ENCODE data around the gene DCTN3. TPM values are rescaled to one million over a fixed set of nuclear protein-coding genes. Genes with fewer than 3 reads are reported as not detected.

The DCTN3 gene
- total and polyA plus RNA-seq, 2 donors: 87.8 to 97.1 TPM

DNA sequence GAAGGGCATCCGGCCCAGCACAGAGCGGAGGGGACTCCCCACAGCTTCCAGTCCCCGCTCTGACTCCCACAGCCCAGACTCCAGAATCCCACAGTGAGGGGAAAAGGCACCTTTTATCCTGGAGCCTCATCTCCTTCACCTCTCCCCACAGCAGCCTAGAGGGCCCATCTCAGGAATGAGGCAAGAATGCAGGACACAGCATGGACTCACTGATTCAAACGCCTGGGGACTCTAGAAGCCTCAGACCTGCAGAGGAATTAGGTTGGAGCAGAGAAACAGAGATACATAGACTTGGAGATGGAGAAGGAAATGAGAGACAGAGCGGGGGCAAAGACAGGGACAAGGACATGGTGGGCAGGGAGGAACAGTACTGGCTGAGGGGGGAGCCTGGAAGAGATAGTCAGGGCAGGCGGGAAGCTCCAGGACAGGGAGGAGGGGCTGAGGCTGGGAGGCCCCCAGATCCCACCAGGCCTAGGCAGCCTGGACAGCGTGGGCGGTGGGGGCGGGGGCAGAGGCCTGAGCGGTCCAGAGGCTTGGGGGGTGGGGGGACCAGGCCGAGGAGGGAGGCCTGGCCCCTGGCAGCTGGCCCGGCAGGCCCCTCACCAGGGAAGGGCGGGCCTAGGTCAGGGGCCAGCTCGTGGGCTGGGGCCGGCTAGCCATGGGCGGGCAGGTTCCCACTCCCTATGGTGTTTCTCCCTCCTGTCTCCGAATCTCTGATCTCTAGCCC is 46.5 kb downstream of the DCTN3 start:
- Histone ChIP-seq H3K36me3 (ENCODE audit: control insufficient read depth in 2 of 2, insufficient read depth in 2 of 2, low read length in 1 of 2) (no peaks in the 10 kb centered on the region), H3K27ac (ENCODE audit: low read depth in 1 of 2, low read length in 1 of 2) (no peak overlapping the region), H3K9me3 (ENCODE audit: control insufficient read depth in 2 of 2, insufficient read depth in 1 of 2, low read length in 1 of 2) (no peaks in the 10 kb centered on the region), H3K4me1 (ENCODE audit: control insufficient read depth in 2 of 2, insufficient read depth in 2 of 2, low read length in 2 of 2) (peaks cover 0 to 2% of the 10 kb centered on the region in 2 donors), H3K4me3 (ENCODE audit: low read length in 2 of 2) (no peak overlapping the region), H3K27me3 (ENCODE audit: control insufficient read depth in 2 of 2, insufficient read depth in 1 of 2, low read length in 1 of 2) (peaks cover 27 to 65% of the 10 kb centered on the region in 2 donors)
- no peak for DNase-seq (ENCODE audit: low read depth in 6 of 9, low spot score in 9 of 9)
- WGBS: 94% methylated on average over 17 of the region's 17 CpGs

GRCh38 chr9:34572628-34573027 is 47.7 kb downstream of the DCTN3 start:
- H3K9me3 ChIP-seq (ENCODE audit: control insufficient read depth in 2 of 2, insufficient read depth in 1 of 2, low read length in 1 of 2): no peaks in the 10 kb centered on the region
- no peaks in the 10 kb centered on the region for H3K36me3 ChIP-seq (ENCODE audit: control insufficient read depth in 2 of 2, insufficient read depth in 2 of 2, low read length in 1 of 2)
- no peak for DNase-seq (ENCODE audit: low read depth in 6 of 9, low spot score in 9 of 9)
- H3K27ac ChIP-seq (ENCODE audit: low read depth in 1 of 2, low read length in 1 of 2): no peak overlapping the region
- WGBS: 94% methylated on average over 6 of the region's 6 CpGs
- H3K4me3 ChIP-seq (ENCODE audit: low read length in 2 of 2): no peak overlapping the region
- peaks cover 17 to 65% of the 10 kb centered on the region in 2 donors for H3K27me3 ChIP-seq (ENCODE audit: control insufficient read depth in 2 of 2, insufficient read depth in 1 of 2, low read length in 1 of 2)
- peaks cover 0 to 2% of the 10 kb centered on the region in 2 donors for H3K4me1 ChIP-seq (ENCODE audit: control insufficient read depth in 2 of 2, insufficient read depth in 2 of 2, low read length in 2 of 2)

- no peak for DNase-seq (ENCODE audit: low read depth in 6 of 9, low spot score in 9 of 9)
- H3K36me3 ChIP-seq (ENCODE audit: control insufficient read depth in 2 of 2, insufficient read depth in 2 of 2, low read length in 1 of 2): no peaks in the 10 kb centered on the region
- H3K4me1 ChIP-seq (ENCODE audit: control insufficient read depth in 2 of 2, insufficient read depth in 2 of 2, low read length in 2 of 2): peaks cover 0 to 2% of the 10 kb centered on the region in 2 donors
- H3K4me3 ChIP-seq (ENCODE audit: low read length in 2 of 2): no peak overlapping the region
- H3K27me3 ChIP-seq (ENCODE audit: control insufficient read depth in 2 of 2, insufficient read depth in 1 of 2, low read length in 1 of 2): peaks cover 13 to 62% of the 10 kb centered on the region in 2 donors
- no peak overlapping the region for H3K27ac ChIP-seq (ENCODE audit: low read depth in 1 of 2, low read length in 1 of 2)
- H3K9me3 ChIP-seq (ENCODE audit: control insufficient read depth in 2 of 2, insufficient read depth in 1 of 2, low read length in 1 of 2): no peaks in the 10 kb centered on the region
These were observed 48.2 kb downstream of the DCTN3 start for GRCh38 chr9:34572092-34572491.

DNA sequence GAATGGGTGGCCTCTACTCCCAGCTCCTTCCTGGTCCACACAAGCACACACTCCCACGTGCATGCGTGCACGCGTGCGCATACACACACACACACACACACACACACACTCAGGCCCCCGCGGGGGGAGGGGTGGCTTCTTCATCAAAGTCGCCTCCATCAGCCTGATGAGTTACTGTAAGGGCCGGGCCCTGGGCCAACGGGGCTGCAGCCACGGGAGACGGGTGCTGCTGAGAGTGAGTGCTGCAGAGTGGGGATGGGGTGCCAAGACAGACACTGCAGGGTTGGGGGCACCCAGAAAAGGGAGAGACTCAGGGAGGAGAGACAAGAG is 48.8 kb downstream of the DCTN3 start:
- no peaks in the 10 kb centered on the region for H3K9me3 ChIP-seq (ENCODE audit: control insufficient read depth in 2 of 2, insufficient read depth in 1 of 2, low read length in 1 of 2)
- H3K27me3 ChIP-seq (ENCODE audit: control insufficient read depth in 2 of 2, insufficient read depth in 1 of 2, low read length in 1 of 2): peaks cover 7 to 62% of the 10 kb centered on the region in 2 donors

GRCh38 chr9:34570809-34571480 is 49.4 kb downstream of the DCTN3 start:
- no peak overlapping the region for H3K27ac ChIP-seq (ENCODE audit: low read depth in 1 of 2, low read length in 1 of 2)
- no peak overlapping the region for H3K4me3 ChIP-seq (ENCODE audit: low read length in 2 of 2)
- WGBS: 86% methylated on average over 7 of the region's 7 CpGs
- H3K27me3 ChIP-seq (ENCODE audit: control insufficient read depth in 2 of 2, insufficient read depth in 1 of 2, low read length in 1 of 2): peaks cover 2 to 62% of the 10 kb centered on the region in 2 donors
- H3K4me1 ChIP-seq (ENCODE audit: control insufficient read depth in 2 of 2, insufficient read depth in 2 of 2, low read length in 2 of 2): peaks cover 0 to 4% of the 10 kb centered on the region in 2 donors
- H3K9me3 ChIP-seq (ENCODE audit: control insufficient read depth in 2 of 2, insufficient read depth in 1 of 2, low read length in 1 of 2): no peaks in the 10 kb centered on the region
- DNase-seq (ENCODE audit: low read depth in 6 of 9, low spot score in 9 of 9): no peak
- H3K36me3 ChIP-seq (ENCODE audit: control insufficient read depth in 2 of 2, insufficient read depth in 2 of 2, low read length in 1 of 2): no peaks in the 10 kb centered on the region

More for the DNA sequence above, 48.8 kb downstream of the DCTN3 start:
- Histone ChIP-seq H3K27ac (ENCODE audit: low read depth in 1 of 2, low read length in 1 of 2) (no peak overlapping the region), H3K4me3 (ENCODE audit: low read length in 2 of 2) (no peak overlapping the region), H3K4me1 (ENCODE audit: control insufficient read depth in 2 of 2, insufficient read depth in 2 of 2, low read length in 2 of 2) (peaks cover 0 to 3% of the 10 kb centered on the region in 2 donors), H3K36me3 (ENCODE audit: control insufficient read depth in 2 of 2, insufficient read depth in 2 of 2, low read length in 1 of 2) (no peaks in the 10 kb centered on the region)
- 89% methylated on average over 12 of the region's 12 CpGs for WGBS
- no peak for DNase-seq (ENCODE audit: low read depth in 6 of 9, low spot score in 9 of 9)

DNA sequence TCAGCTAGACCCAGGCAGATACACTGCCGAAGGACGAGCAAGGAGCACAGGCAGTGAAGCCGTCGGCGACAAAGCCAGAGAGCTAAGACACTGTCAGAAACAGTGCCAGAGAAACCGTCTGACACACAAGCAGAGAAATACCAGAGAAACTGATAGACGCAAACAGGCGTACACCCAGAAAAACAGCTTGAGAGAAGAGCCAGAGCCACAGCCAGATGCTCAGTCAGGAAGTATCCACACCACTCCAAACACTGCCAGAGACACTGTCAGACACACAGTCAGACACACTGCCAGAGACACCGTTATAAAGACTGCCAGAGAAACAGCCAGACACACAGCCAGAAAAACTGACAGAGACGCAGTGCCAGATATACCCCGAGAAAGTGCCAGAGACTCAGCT is 49.9 kb downstream of the DCTN3 start:
- DNase-seq (ENCODE audit: low read depth in 6 of 9, low spot score in 9 of 9): no peak
- H3K4me3 ChIP-seq (ENCODE audit: low read length in 2 of 2): no peak overlapping the region
- peaks cover 0 to 6% of the 10 kb centered on the region in 2 donors for H3K4me1 ChIP-seq (ENCODE audit: control insufficient read depth in 2 of 2, insufficient read depth in 2 of 2, low read length in 2 of 2)
- H3K36me3 ChIP-seq (ENCODE audit: control insufficient read depth in 2 of 2, insufficient read depth in 2 of 2, low read length in 1 of 2): no peaks in the 10 kb centered on the region
- H3K27ac ChIP-seq (ENCODE audit: low read depth in 1 of 2, low read length in 1 of 2): no peak overlapping the region
- peaks cover 0 to 62% of the 10 kb centered on the region in 2 donors for H3K27me3 ChIP-seq (ENCODE audit: control insufficient read depth in 2 of 2, insufficient read depth in 1 of 2, low read length in 1 of 2)
- 86% methylated on average over 11 of the region's 11 CpGs for WGBS
- H3K9me3 ChIP-seq (ENCODE audit: control insufficient read depth in 2 of 2, insufficient read depth in 1 of 2, low read length in 1 of 2): no peaks in the 10 kb centered on the region

DNA sequence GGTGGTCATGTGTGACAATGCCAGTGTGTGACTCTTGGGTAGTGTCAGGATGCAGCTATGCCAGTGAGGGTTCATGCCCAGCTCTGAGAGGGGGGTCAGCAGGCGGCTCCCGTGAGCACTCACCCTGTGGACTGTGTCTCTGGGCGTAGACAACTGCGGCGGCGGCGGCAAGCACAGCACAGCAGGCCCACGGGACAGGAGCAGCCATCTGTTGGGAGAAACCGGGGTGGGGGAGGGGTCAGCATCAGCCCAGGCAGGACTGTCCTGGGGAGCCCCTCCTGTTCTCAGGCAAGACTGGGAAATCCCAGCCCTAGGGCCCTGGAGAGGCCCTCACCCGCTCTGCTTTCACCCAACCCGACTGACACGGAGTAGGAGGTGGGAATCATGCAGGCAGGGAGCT is 51.5 kb downstream of the DCTN3 start:
- Histone ChIP-seq H3K27me3 (ENCODE audit: control insufficient read depth in 2 of 2, insufficient read depth in 1 of 2, low read length in 1 of 2) (peaks cover 0 to 53% of the 10 kb centered on the region in 2 donors), H3K27ac (ENCODE audit: low read depth in 1 of 2, low read length in 1 of 2) (no peak overlapping the region), H3K4me3 (ENCODE audit: low read length in 2 of 2) (no peak overlapping the region), H3K9me3 (ENCODE audit: control insufficient read depth in 2 of 2, insufficient read depth in 1 of 2, low read length in 1 of 2) (no peaks in the 10 kb centered on the region), H3K4me1 (ENCODE audit: control insufficient read depth in 2 of 2, insufficient read depth in 2 of 2, low read length in 2 of 2) (peaks cover 0 to 6% of the 10 kb centered on the region in 2 donors), H3K36me3 (ENCODE audit: control insufficient read depth in 2 of 2, insufficient read depth in 2 of 2, low read length in 1 of 2) (no peaks in the 10 kb centered on the region)
- no peak for DNase-seq (ENCODE audit: low read depth in 6 of 9, low spot score in 9 of 9)
- 77% methylated on average over 12 of the region's 12 CpGs for WGBS

DNA sequence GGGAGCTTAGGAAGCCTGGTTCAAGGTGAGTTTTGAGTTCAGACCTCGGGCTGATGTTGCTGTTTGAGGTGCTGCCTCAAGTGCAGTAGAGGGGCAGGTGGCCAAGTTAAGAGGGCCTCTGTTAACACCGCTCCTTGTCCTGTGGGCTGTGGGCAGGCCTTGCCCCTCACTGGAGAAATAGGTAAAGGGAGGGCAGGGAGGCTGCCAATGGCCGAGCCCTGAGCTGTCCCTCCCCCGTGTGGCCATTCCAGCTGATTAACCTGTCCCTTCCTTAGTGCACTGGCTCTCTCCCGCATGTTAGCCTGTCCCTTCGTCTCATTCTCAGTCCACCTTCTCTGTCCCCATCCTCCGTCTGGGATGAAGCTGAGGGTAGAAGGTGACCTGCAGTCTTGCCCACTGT is 52.2 kb downstream of the DCTN3 start:
- peaks cover 0 to 50% of the 10 kb centered on the region in 2 donors for H3K27me3 ChIP-seq (ENCODE audit: control insufficient read depth in 2 of 2, insufficient read depth in 1 of 2, low read length in 1 of 2)
- no peaks in the 10 kb centered on the region for H3K9me3 ChIP-seq (ENCODE audit: control insufficient read depth in 2 of 2, insufficient read depth in 1 of 2, low read length in 1 of 2)
- H3K4me1 ChIP-seq (ENCODE audit: control insufficient read depth in 2 of 2, insufficient read depth in 2 of 2, low read length in 2 of 2): peaks cover 0 to 6% of the 10 kb centered on the region in 2 donors
- DNase-seq (ENCODE audit: low read depth in 6 of 9, low spot score in 9 of 9): no peak
- H3K36me3 ChIP-seq (ENCODE audit: control insufficient read depth in 2 of 2, insufficient read depth in 2 of 2, low read length in 1 of 2): no peaks in the 10 kb centered on the region
- H3K4me3 ChIP-seq (ENCODE audit: low read length in 2 of 2): no peak overlapping the region
- no peak overlapping the region for H3K27ac ChIP-seq (ENCODE audit: low read depth in 1 of 2, low read length in 1 of 2)
- WGBS: 87% methylated on average over 7 of the region's 7 CpGs

DNA sequence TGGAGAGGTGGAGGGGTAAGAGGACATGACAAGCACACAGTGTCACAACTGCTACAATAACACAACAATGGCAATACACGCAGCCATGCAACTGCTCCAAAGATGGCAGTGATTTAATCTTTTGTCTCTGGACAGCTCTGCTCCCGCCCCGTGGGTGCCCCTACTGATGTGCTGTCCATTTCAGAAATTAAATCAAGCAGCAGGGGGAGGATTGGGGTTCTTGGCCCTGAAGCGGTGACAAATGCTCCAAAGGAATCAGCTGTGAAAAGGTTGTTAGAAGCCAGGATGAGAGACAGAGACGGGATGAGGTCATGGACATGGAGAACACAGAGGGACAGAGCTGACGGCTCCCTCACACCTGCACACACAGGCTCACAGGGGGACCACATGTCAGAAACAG is 53.3 kb downstream of the DCTN3 start:
- Histone ChIP-seq H3K4me1 (ENCODE audit: control insufficient read depth in 2 of 2, insufficient read depth in 2 of 2, low read length in 2 of 2) (peaks cover 0 to 6% of the 10 kb centered on the region in 2 donors), H3K36me3 (ENCODE audit: control insufficient read depth in 2 of 2, insufficient read depth in 2 of 2, low read length in 1 of 2) (no peaks in the 10 kb centered on the region), H3K27ac (ENCODE audit: low read depth in 1 of 2, low read length in 1 of 2) (no peak overlapping the region), H3K4me3 (ENCODE audit: low read length in 2 of 2) (no peak overlapping the region), H3K9me3 (ENCODE audit: control insufficient read depth in 2 of 2, insufficient read depth in 1 of 2, low read length in 1 of 2) (no peaks in the 10 kb centered on the region), H3K27me3 (ENCODE audit: control insufficient read depth in 2 of 2, insufficient read depth in 1 of 2, low read length in 1 of 2) (peaks cover 0 to 48% of the 10 kb centered on the region in 2 donors)
- no peak for DNase-seq (ENCODE audit: low read depth in 6 of 9, low spot score in 9 of 9)
- WGBS: 89% methylated on average over 6 of the region's 6 CpGs
